ENCODE results near the gene UPK3B. TPM values are rescaled to one million over a fixed set of nuclear protein-coding genes. Genes with fewer than 3 reads are reported as not detected.
"Not testable (repeated sequence)": the region's sequence is repeated elsewhere in the genome, so short reads cannot be mapped to it uniquely, and the experiment has no call there.

Gene UPK3B
- total RNA-seq, 1 donor from 2014 or later: 0.49 TPM

DNA sequence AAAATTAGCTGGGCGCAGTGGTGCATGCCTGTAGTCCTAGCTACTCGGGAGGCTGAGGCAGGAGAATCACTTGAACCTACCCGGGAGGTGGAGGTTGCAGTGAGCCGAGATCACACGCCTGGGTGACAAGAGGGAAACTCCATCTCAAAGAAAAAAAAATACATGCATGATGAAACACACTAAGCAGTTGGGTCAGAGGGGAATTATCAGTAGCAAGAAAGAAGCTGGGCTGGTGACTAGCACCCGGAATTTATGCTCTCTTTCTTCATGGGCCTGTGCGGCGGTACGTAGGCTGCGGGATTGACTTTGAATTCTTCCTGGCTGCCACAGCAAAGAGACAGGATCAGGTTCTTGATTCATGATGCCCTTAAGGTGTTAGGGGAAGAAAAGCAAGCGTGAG, 30.7 kb upstream of the UPK3B start:
- H3K27me3 ChIP-seq (ENCODE audit: low read depth); H3K4me3 ChIP-seq; H3K9me3 ChIP-seq (replicated peaks); H3K4me1 ChIP-seq; DNase-seq; H3K27ac ChIP-seq (replicated peaks); intact Hi-C loops (cut with micrococcal nuclease): not testable (repeated sequence)
- peaks cover 28% of the 10 kb centered on the region for H3K36me3 ChIP-seq

- H3K27me3 ChIP-seq (ENCODE audit: low read depth); H3K4me3 ChIP-seq; H3K4me1 ChIP-seq; intact Hi-C loops (cut with micrococcal nuclease); DNase-seq; H3K27ac ChIP-seq (replicated peaks); H3K9me3 ChIP-seq (replicated peaks): not testable (repeated sequence)
- peaks cover 28% of the 10 kb centered on the region for H3K36me3 ChIP-seq
Measured at GRCh38 chr7:76480403-76481253, 29.7 kb upstream of the UPK3B start.

DNA sequence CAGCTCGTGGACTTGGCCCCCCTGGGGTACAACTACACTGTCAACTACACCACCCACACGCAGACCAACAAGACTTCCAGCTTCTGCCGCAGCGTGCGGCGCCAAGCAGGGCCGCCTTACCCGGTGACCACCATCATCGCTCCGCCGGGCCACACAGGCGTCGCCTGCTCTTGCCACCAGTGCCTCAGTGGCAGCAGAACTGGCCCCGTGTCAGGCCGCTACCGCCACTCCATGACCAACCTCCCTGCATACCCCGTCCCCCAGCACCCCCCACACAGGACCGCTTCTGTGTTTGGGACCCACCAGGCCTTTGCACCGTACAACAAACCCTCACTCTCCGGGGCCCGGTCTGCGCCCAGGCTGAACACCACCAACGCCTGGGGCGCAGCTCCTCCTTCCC, 27.7 kb upstream of the UPK3B start:
- DNase-seq; H3K4me3 ChIP-seq; H3K27me3 ChIP-seq (ENCODE audit: low read depth); H3K9me3 ChIP-seq (replicated peaks); intact Hi-C loops (cut with micrococcal nuclease); H3K27ac ChIP-seq (replicated peaks); H3K4me1 ChIP-seq: not testable (repeated sequence)
- peaks cover 28% of the 10 kb centered on the region for H3K36me3 ChIP-seq

DNA sequence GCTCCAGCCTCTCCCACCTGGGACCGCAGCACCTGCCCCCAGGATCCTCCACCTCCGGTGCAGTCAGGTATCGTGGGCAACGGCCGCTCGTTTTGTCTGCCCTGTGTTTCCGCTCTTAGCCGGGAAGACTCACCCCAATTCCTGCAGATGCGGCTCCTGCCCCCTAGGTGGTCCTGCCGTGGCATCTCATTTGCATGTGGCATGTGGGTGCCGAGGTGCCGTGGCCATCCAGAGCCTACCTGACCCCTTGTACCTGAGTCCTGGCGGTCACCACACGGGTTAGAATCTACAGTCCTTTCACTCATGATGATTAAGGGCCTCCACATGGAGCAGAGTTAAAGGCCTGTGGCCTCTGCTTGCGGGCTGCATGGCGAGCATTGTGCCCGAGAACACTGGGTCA, 27.3 kb upstream of the UPK3B start:
- H3K9me3 ChIP-seq (replicated peaks); H3K27ac ChIP-seq (replicated peaks); H3K4me1 ChIP-seq; H3K4me3 ChIP-seq; intact Hi-C loops (cut with micrococcal nuclease); DNase-seq; H3K27me3 ChIP-seq (ENCODE audit: low read depth): not testable (repeated sequence)
- H3K36me3 ChIP-seq: peaks cover 28% of the 10 kb centered on the region

GRCh38 chr7:76484456-76484855, 25.9 kb upstream of the UPK3B start:
- peaks cover 28% of the 10 kb centered on the region for H3K36me3 ChIP-seq
- H3K4me3 ChIP-seq; H3K27ac ChIP-seq (replicated peaks); intact Hi-C loops (cut with micrococcal nuclease); H3K4me1 ChIP-seq; H3K27me3 ChIP-seq (ENCODE audit: low read depth); H3K9me3 ChIP-seq (replicated peaks); DNase-seq: not testable (repeated sequence)

GRCh38 chr7:76485822-76486610, 24.3 kb upstream of the UPK3B start:
- intact Hi-C loops (cut with micrococcal nuclease); H3K4me3 ChIP-seq; H3K4me1 ChIP-seq; H3K9me3 ChIP-seq (replicated peaks); H3K27ac ChIP-seq (replicated peaks); H3K27me3 ChIP-seq (ENCODE audit: low read depth); DNase-seq: not testable (repeated sequence)
- H3K36me3 ChIP-seq: peaks cover 26% of the 10 kb centered on the region

DNA sequence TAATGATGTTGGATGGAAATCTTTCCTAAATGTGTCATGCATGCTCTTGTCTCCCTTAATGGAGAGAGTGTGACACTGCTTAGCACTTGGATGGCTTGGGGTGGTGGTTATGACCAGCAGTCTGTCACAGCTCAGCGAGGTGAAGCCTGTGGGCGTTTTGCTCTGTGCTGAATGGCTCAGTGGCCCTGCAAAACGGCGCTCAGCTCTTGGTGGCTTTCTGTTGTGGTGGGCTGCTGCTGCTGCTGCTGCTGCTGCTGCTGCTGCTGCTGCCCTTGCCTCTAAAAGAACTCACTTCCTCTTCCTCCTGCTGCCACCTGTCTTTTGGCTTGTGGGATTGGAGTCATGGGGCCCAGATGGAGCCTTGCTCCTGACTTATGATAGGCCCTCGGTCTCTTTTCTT, 23.7 kb upstream of the UPK3B start:
- H3K36me3 ChIP-seq: peaks cover 21% of the 10 kb centered on the region
- H3K27ac ChIP-seq (replicated peaks); H3K9me3 ChIP-seq (replicated peaks); DNase-seq; H3K4me3 ChIP-seq; intact Hi-C loops (cut with micrococcal nuclease); H3K27me3 ChIP-seq (ENCODE audit: low read depth); H3K4me1 ChIP-seq: not testable (repeated sequence)

- DNase-seq; H3K27ac ChIP-seq (replicated peaks); H3K27me3 ChIP-seq (ENCODE audit: low read depth); H3K9me3 ChIP-seq (replicated peaks); H3K4me3 ChIP-seq; intact Hi-C loops (cut with micrococcal nuclease); H3K4me1 ChIP-seq: not testable (repeated sequence)
- H3K36me3 ChIP-seq: peaks cover 12% of the 10 kb centered on the region
Measured at GRCh38 chr7:76487969-76488368, 22.4 kb upstream of the UPK3B start.

- H3K36me3 ChIP-seq; intact Hi-C loops (cut with micrococcal nuclease); H3K9me3 ChIP-seq (replicated peaks); H3K27me3 ChIP-seq (ENCODE audit: low read depth); H3K4me3 ChIP-seq; H3K27ac ChIP-seq (replicated peaks); DNase-seq; H3K4me1 ChIP-seq: not testable (repeated sequence)
Measured at GRCh38 chr7:76492139-76492538, 18.2 kb upstream of the UPK3B start.

- intact Hi-C loops (cut with micrococcal nuclease); H3K27ac ChIP-seq (replicated peaks); H3K36me3 ChIP-seq; H3K4me1 ChIP-seq; H3K4me3 ChIP-seq; H3K27me3 ChIP-seq (ENCODE audit: low read depth); DNase-seq; H3K9me3 ChIP-seq (replicated peaks): not testable (repeated sequence)
Measured at GRCh38 chr7:76495717-76496116, 14.6 kb upstream of the UPK3B start.

- DNase-seq; H3K4me1 ChIP-seq; H3K27ac ChIP-seq (replicated peaks); H3K9me3 ChIP-seq (replicated peaks); intact Hi-C loops (cut with micrococcal nuclease); H3K36me3 ChIP-seq; H3K4me3 ChIP-seq; H3K27me3 ChIP-seq (ENCODE audit: low read depth): not testable (repeated sequence)
Measured at GRCh38 chr7:76497918-76498582, 12.3 kb upstream of the UPK3B start.

DNA sequence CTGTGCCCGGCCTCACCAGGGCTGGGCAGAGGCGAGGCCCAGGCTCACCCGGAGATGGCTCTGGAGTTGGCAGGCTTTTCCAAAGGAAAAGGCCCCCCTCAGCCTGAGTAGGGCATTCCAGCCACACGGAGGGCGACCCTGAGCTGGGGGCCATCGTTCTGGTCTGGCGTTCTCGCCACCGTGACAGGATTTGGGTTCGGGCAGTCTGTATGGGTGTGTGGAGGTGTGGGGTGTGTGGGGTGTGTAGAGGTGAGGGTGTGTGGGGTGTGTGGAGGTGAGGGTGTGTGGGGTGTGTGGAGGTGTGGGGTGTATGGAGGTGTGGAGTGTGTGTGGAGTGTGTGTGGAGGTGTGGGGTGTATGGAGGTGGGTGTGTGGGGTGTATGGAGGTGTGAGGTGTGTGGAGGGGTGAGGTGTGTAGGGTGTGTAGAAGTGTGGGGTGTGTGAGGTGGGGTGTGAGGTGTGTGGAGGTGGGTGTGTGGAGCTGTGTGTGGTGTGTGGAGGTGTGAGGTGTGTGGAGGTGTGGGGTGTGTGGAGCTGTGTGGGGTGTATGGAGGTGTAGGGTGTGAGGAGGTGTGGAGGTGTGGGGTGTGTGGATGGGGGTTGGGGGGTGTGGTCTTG, 11.7 kb upstream of the UPK3B start:
- H3K4me3 ChIP-seq; H3K9me3 ChIP-seq (replicated peaks); H3K4me1 ChIP-seq; H3K36me3 ChIP-seq; DNase-seq; H3K27ac ChIP-seq (replicated peaks); H3K27me3 ChIP-seq (ENCODE audit: low read depth); intact Hi-C loops (cut with micrococcal nuclease): not testable (repeated sequence)

DNA sequence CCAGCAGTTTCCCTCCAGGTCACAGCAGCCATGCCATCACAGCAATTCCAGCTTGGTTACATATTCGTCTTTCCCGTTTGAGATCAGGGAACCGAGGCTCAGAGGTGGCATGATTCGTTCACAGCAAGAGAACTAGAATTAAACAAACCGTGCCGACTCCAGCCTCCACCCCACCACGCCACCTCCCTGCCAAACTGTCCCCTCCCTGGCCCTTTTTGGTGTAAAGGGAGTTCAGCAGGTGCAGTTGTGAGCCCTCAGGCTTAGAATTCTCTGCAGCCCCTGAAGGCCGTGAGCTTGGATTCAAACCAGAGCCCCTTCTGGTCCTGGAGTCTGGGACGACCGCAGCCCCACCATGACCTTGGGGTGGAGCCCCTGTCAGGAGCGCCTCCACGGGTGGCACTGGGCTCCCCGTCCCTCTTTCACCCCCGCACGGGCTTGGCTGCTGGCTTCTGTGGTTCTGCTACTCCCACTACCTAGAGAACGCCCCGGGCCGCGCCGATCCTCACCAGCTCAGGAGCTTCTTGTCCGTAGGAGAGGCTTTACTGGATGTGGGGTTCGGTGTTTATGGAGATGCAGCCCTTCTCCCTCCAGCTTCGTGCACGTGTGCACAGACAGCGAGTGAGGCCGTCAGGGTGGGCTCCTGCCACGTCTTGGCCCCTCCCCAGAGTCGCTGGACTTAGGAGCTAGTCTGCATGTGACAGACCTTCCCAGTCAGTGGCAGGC, 11.0 kb upstream of the UPK3B start:
- H3K9me3 ChIP-seq (replicated peaks); H3K27me3 ChIP-seq (ENCODE audit: low read depth); DNase-seq; intact Hi-C loops (cut with micrococcal nuclease); H3K4me1 ChIP-seq; H3K4me3 ChIP-seq; H3K27ac ChIP-seq (replicated peaks); H3K36me3 ChIP-seq: not testable (repeated sequence)
